Breast epithelium (tissue), 4 donors: ENCODE results near the gene TMEM141. TPM values are rescaled to one million over a fixed set of nuclear protein-coding genes. Genes with fewer than 3 reads are reported as not detected.

Experiments
- DNase-seq, 2 donors: peaks; one replicate each; pipeline ENCODE4 v3.0.0-alpha.2; 2019; ENCODE audit warnings: low spot score in 2 of 2
- H3K27ac ChIP-seq, 2 donors: fragments of 200-600 bp; sonication (generic) in 1 of 2; one replicate each; pipeline ENCODE4 v1.5.1; 2016 to 2019; ENCODE audit warnings: mild to moderate bottlenecking in 1 of 2
- H3K27me3 ChIP-seq, 2 donors: fragments of 200-600 bp; sonication (generic) in 1 of 2; one replicate each; pipeline versions ENCODE4 v1.5.1 to v1.6.0; 2017 to 2019; ENCODE audit warnings: control low read depth in 1 of 2, mild to moderate bottlenecking in 1 of 2
- H3K36me3 ChIP-seq: fragments of 200-600 bp; one replicate; pipeline ENCODE4 v1.5.1; 2019
- H3K4me1 ChIP-seq, 2 donors: fragments of 200-600 bp; sonication (generic); one replicate each; pipeline ENCODE4 v1.5.1; 2016 to 2019; ENCODE audit warnings: control low read depth in 1 of 2
- H3K4me3 ChIP-seq, 3 donors: fragments of 200-600 bp; sonication (generic); 1 replicate in 2 of 3; 2 replicates in 1 of 3; pipeline ENCODE4 v1.5.1; 2016 to 2019; ENCODE audit warnings: mild to moderate bottlenecking in 3 of 3, moderate library complexity in 2 of 3
- H3K9me3 ChIP-seq, 2 donors: fragments of 200-600 bp; sonication (generic) in 1 of 2; one replicate each; pipeline ENCODE4 v1.5.1; 2016 to 2019; ENCODE audit warnings: control low read depth in 1 of 2
- POLR2A ChIP-seq: fragments of 450-650 bp; IDR thresholded peaks from one replicate; pipeline ENCODE4 v1.6.1; 2016; ENCODE audit warnings: antibody characterized with exemption, mild to moderate bottlenecking, moderate library complexity
- POLR2AphosphoS5 ChIP-seq, 3 donors: sonication (generic); formaldehyde crosslinking; IDR thresholded peaks; one replicate each; pipeline ENCODE4 v1.6.1; 2017; ENCODE audit warnings: antibody characterized with exemption in 3 of 3
- intact Hi-C: fragments of 100-400 bp; cut with DNase I; formaldehyde crosslinking; loops from one replicate; pipeline ENCODE4 v1.15.1; 2023; ENCODE audit warnings: low total_unique reads
- total RNA-seq, 3 donors: library from RNA; depleted of rRNA; stranded (reverse); fragments of >200 nt; gene quantifications; one replicate each; pipeline ENCODE4 v1.1.0, GENCODE V29; 2016
- TF ChIP-seq, protein P1 (sequence below), 3 donors: fragments of 450-650 bp; IDR thresholded peaks; one replicate each; pipeline ENCODE4 v1.5.1; 2016 to 2017; ENCODE audit warnings: antibody characterized with exemption in 3 of 3, mild to moderate bottlenecking in 3 of 3, moderate library complexity in 3 of 3

Gene TMEM141
- total RNA-seq, 3 donors from 2014 or later, result 85.8 to 121 (median 103) TPM

DNA sequence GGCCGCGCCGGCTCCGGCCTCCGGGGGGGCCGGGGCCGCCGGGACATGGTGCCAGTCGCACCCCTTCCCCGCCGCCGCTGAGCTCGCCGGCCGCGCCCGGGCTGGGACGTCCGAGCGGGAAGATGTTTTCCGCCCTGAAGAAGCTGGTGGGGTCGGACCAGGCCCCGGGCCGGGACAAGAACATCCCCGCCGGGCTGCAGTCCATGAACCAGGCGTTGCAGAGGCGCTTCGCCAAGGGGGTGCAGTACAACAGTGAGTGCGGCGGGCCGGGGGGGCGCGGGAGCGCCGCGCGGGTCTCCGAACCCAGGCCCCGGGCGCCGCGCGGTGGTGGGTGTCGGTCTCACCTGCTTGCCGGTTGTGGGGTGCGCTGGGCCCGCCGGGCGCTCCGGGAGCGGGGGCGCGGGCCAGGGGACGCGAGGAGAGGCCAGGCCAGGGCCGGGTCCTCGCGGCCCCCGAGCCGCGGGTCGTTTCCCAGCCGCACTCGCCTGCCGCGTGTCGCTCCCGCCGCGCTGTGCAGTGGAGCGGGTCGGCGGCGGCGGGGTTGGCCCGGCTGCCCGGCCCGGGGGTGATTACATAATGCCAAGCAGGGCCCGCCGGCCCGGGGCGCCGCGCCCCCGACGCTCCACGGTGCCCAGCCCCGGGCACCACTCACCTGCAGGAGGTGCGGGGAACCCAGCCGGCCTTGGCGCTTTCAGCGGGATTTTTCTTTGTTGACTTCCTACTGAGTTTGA is 17.1 kb downstream of the TMEM141 start:
- Histone ChIP-seq H3K27me3 (no peaks in the 10 kb centered on the region), H3K36me3 (no peaks in the 10 kb centered on the region), H3K4me1 (peaks cover 7 to 26% of the 10 kb centered on the region in 2 donors), H3K9me3 (no peaks in the 10 kb centered on the region), H3K4me3 (peak overlapping the region; percentile 94 to 100 (median 99)), H3K27ac (peak overlapping the region; percentile 84 to 96)
- no peak for TF ChIP-seq POLR2AphosphoS5 (IDR thresholded peaks at IDR 0.05)
- TF ChIP-seq POLR2A, result no peak
- TF ChIP-seq, protein P1, sequence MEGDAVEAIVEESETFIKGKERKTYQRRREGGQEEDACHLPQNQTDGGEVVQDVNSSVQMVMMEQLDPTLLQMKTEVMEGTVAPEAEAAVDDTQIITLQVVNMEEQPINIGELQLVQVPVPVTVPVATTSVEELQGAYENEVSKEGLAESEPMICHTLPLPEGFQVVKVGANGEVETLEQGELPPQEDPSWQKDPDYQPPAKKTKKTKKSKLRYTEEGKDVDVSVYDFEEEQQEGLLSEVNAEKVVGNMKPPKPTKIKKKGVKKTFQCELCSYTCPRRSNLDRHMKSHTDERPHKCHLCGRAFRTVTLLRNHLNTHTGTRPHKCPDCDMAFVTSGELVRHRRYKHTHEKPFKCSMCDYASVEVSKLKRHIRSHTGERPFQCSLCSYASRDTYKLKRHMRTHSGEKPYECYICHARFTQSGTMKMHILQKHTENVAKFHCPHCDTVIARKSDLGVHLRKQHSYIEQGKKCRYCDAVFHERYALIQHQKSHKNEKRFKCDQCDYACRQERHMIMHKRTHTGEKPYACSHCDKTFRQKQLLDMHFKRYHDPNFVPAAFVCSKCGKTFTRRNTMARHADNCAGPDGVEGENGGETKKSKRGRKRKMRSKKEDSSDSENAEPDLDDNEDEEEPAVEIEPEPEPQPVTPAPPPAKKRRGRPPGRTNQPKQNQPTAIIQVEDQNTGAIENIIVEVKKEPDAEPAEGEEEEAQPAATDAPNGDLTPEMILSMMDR (IDR thresholded peaks at IDR 0.05), result peak in 1 of 3 donors; percentile 1
- intact Hi-C loops, result loop anchor here (5.0 kb wide), 1 partner anchor 274 kb away; no protein-coding TSS in a partner anchor
- peak in 1 of 2 donors; percentile 51 for DNase-seq

DNA sequence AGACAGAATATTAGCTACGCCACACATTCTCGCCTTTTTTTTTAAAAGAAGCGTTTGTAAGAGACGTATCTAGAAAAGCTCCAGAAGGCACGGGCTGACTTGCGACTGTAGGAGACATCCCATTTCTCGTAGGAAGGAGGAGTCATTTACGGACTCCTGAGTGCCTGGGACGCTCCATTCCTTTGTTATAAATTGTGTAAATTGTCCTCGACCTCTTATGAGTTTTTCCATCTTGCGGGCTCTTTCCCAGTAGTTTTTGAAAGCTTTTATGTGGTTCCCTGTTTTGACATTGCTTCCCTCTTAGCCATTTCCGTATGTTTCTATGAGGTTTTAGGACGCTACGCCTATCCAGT is 17.6 kb downstream of the TMEM141 start:
- Histone ChIP-seq H3K9me3 (no peaks in the 10 kb centered on the region), H3K27ac (peak overlapping the region; percentile 84 to 96), H3K27me3 (no peaks in the 10 kb centered on the region), H3K36me3 (no peaks in the 10 kb centered on the region), H3K4me3 (peak overlapping the region; percentile 94 to 100 (median 99)), H3K4me1 (peaks cover 7 to 26% of the 10 kb centered on the region in 2 donors)
- DNase-seq, result no peak
- intact Hi-C loops, result loop anchor here (5.0 kb wide), 1 partner anchor 274 kb away; no protein-coding TSS in a partner anchor
- TF ChIP-seq, protein P1 (IDR thresholded peaks at IDR 0.05), result no peak
- TF ChIP-seq POLR2A (no peak), POLR2AphosphoS5 (IDR thresholded peaks at IDR 0.05) (no peak)

DNA sequence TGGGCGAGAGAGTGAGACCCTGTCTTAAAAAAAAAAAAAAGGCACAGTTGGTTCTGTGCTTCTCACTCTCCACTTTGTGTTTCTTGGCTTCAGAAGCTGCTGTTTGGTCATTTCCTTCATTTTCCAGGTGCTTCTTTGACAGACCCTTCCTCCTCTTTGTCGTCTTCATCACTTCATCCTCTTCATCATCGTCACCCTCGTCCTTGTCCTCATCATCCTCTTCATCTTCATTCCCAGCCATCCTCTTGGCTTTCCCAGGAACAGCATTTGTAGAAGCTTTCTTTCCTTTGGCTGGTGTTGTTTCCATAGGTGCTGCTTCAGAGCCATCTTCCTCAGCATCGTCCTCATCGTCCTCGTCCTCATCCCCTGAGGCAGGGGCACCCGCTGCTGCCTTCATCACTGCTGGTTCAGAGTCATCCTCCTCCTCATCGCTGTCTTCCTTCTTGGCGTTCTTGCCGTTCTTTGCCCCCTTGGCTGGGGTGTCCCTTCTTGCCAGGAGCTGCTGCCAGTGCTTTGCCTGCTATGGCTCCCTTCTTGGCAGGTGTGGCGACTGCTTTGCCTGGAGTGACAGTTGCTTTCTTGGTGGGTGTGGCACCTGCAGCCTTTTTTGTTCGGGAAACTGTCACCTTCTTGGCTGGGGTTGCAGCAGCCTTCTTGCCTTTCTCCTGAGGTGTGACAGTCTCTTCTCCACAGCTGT is 23.7 kb downstream of the TMEM141 start:
- TF ChIP-seq POLR2A, result no peak
- TF ChIP-seq, protein P1 (IDR thresholded peaks at IDR 0.05), result no peak
- TF ChIP-seq POLR2AphosphoS5 (IDR thresholded peaks at IDR 0.05), result no peak
- H3K9me3 ChIP-seq, result no peaks in the 10 kb centered on the region
- no peaks in the 10 kb centered on the region for H3K36me3 ChIP-seq
- DNase-seq, result no peak
- intact Hi-C loops, result no loop called here
- H3K4me3 ChIP-seq, result no peak overlapping the region
- peaks cover 0 to 3% of the 10 kb centered on the region in 2 donors for H3K4me1 ChIP-seq
- H3K27ac ChIP-seq, result no peak overlapping the region
- no peaks in the 10 kb centered on the region for H3K27me3 ChIP-seq

DNA sequence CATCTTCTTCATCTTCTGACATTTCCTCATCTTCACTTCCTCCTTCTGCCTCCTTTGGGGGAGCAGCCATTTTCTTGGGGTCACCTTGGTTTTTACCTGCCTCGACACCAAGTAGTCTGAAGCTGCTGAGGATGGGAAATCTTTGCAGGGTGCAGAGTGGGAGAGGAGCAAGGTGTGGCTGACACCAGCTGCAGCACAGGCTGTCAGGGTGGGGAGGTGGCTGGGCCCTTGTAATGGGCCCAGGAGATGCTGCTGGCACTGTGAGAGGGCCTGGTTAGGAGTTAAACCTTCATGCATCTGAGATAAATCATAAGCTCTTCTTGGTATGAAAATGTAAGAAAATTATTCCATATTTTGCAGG is 24.3 kb downstream of the TMEM141 start:
- no peaks in the 10 kb centered on the region for H3K27me3 ChIP-seq
- H3K27ac ChIP-seq, result no peak overlapping the region
- no peak overlapping the region for H3K4me3 ChIP-seq
- no peaks in the 10 kb centered on the region for H3K4me1 ChIP-seq
- TF ChIP-seq POLR2AphosphoS5 (IDR thresholded peaks at IDR 0.05) (no peak), POLR2A (no peak)
- TF ChIP-seq, protein P1 (IDR thresholded peaks at IDR 0.05), result no peak
- no peak for DNase-seq
- intact Hi-C loops, result no loop called here
- no peaks in the 10 kb centered on the region for H3K36me3 ChIP-seq
- no peaks in the 10 kb centered on the region for H3K9me3 ChIP-seq
